GM12878 (cell line): ENCODE measurements around the gene CRYBA2. TPM values are rescaled to one million over a fixed set of nuclear protein-coding genes. Genes with fewer than 3 reads are reported as not detected.

Source experiments
- ATAC-seq: fragments of 200-7000 bp; cut with Tn5 transposase; 3 replicates; pipeline ENCODE4 v1.9.1; 2020; ENCODE audit warnings: mild to moderate bottlenecking, moderate library complexity
- BruUV-seq: library from RNA; stranded (reverse); fragments of 400-500 nt; replicated peaks from 2 replicates; lab custom pipeline; 2021; lab: Mats Ljungman, UMichigan
- CTCF ChIA-PET: fragments of 300-600 bp; sonication (Branson Sonifier 250); formaldehyde crosslinking; extraction: SDS; loops from one replicate; lab custom pipeline; 2021; ENCODE audit warnings: inconsistent platforms; lab: Yijun Ruan, JAX
- POLR2A ChIA-PET: fragments of 350-600 bp; formaldehyde crosslinking; extraction: SDS; loops from one replicate; lab custom pipeline; 2021; ENCODE audit warnings: inconsistent platforms; lab: Charles Lee
- RAD21 ChIA-PET: fragments of 300-600 bp; sonication (Branson Sonifier 250); formaldehyde crosslinking; loops from one replicate; lab custom pipeline; 2023; ENCODE audit warnings: antibody characterized with exemption; ENCODE audit not compliant: unreplicated experiment; lab: Charles Lee
- SMC1A ChIA-PET: fragments of 300-600 bp; sonication (Branson Sonifier 250); formaldehyde crosslinking; loops from one replicate; lab custom pipeline; 2023; ENCODE audit not compliant: unreplicated experiment, uncharacterized antibody; lab: Charles Lee
- DNase-seq: peaks from one replicate; pipeline ENCODE4 v3.0.0-alpha.2; 2011; ENCODE audit warnings: low read depth, low spot score
- FAIRE-seq: peaks from 3 replicates; lab custom pipeline; 2011; peaks lifted over from hg19 to GRCh38; lab: Jason Lieb, UNC
- H2AFZ ChIP-seq: 2 replicates; pipeline ENCODE4 v1.6.0; 2011; ENCODE audit warnings: low read depth, low read length, control low read depth; ENCODE audit not compliant: control insufficient read depth
- H3K27ac ChIP-seq: 2 replicates; pipeline ENCODE4 v1.5.1; 2011; ENCODE audit warnings: control low read depth; ENCODE audit not compliant: control insufficient read depth, insufficient read depth
- H3K27me3 ChIP-seq, 2 experiments: replicated peaks in 1 of 2; 2 replicates each; pipeline versions ENCODE4 v1.6.0 to v1.6.1; 2011; ENCODE audit warnings: low read length in 1 of 2; ENCODE audit not compliant: control insufficient read depth in 2 of 2, insufficient read depth in 2 of 2
- H3K36me3 ChIP-seq, 2 experiments: 2 replicates each; pipeline ENCODE4 v1.5.1; 2011; ENCODE audit warnings: low read length in 1 of 2; ENCODE audit not compliant: control insufficient read depth in 2 of 2, insufficient read depth in 2 of 2
- H3K4me1 ChIP-seq: 2 replicates; pipeline ENCODE4 v1.6.1; 2011; ENCODE audit warnings: mild to moderate bottlenecking, low read length, moderate library complexity, mixed read lengths; ENCODE audit not compliant: control insufficient read depth, insufficient read depth
- H3K4me2 ChIP-seq: 2 replicates; pipeline ENCODE4 v1.6.0; 2011; ENCODE audit warnings: control low read depth; ENCODE audit not compliant: control insufficient read depth, insufficient read depth
- H3K4me3 ChIP-seq: fragments of 200-600 bp; sonication (generic); 2 replicates; pipeline ENCODE4 v1.5.1; 2016
- H3K79me2 ChIP-seq: 2 replicates; pipeline ENCODE4 v1.6.0; 2011; ENCODE audit warnings: low read length; ENCODE audit not compliant: control insufficient read depth, insufficient read depth
- H3K9ac ChIP-seq: 2 replicates; pipeline ENCODE4 v1.8.0; 2011; ENCODE audit warnings: low read length, control low read depth, mixed read lengths; ENCODE audit not compliant: control insufficient read depth, insufficient read depth
- H3K9me3 ChIP-seq: replicated peaks from 3 replicates; pipeline ENCODE4 v1.5.1; 2011; ENCODE audit warnings: mild to moderate bottlenecking, low read length; ENCODE audit not compliant: control insufficient read depth, insufficient read depth
- H4K20me1 ChIP-seq: 2 replicates; pipeline ENCODE4 v1.6.0; 2011; ENCODE audit not compliant: control insufficient read depth, insufficient read depth
- BRCA1 ChIP-seq: IDR thresholded peaks from 2 replicates; pipeline ENCODE4 v1.6.1; 2011; ENCODE audit warnings: low read depth, low read length, improper control_type of control experiment
- CREM ChIP-seq: IDR thresholded peaks from 2 replicates; pipeline ENCODE4 v1.6.1; 2014; ENCODE audit warnings: antibody characterized with exemption, low read depth
- E4F1 ChIP-seq: fragments of 450-650 bp; IDR thresholded peaks from 2 replicates; pipeline ENCODE4 v1.6.1; 2018; ENCODE audit warnings: borderline replicate concordance, mild to moderate bottlenecking; ENCODE audit not compliant: partially characterized antibody
- EGR1 ChIP-seq, 2 experiments: IDR thresholded peaks; 1 replicate in 1 of 2; 2 replicates in 1 of 2; pipeline ENCODE4 v1.6.1; 2011 to 2012; ENCODE audit warnings: low read depth in 2 of 2, low read length in 2 of 2, borderline replicate concordance in 1 of 2, mild to moderate bottlenecking in 1 of 2, moderate library complexity in 1 of 2
- ELK1 ChIP-seq: IDR thresholded peaks from 2 replicates; pipeline ENCODE4 v1.6.1; 2012; ENCODE audit warnings: low read depth, low read length, improper control_type of control experiment
- GABPA ChIP-seq: IDR thresholded peaks from 2 replicates; pipeline ENCODE4 v1.6.1; 2014; ENCODE audit warnings: antibody characterized with exemption, low read depth, mild to moderate bottlenecking, inconsistent platforms
- HSF1 ChIP-seq: fragments of 150-350 bp; IDR thresholded peaks from 2 replicates; pipeline ENCODE4 v1.6.1; 2014; ENCODE audit warnings: mild to moderate bottlenecking, low read depth, low read length
- MEF2A ChIP-seq: IDR thresholded peaks from 2 replicates; pipeline ENCODE4 v1.6.1; 2011; ENCODE audit warnings: low read depth, mild to moderate bottlenecking, low read length, moderate library complexity; ENCODE audit not compliant: insufficient read depth
- MLLT1 ChIP-seq: fragments of 450-650 bp; IDR thresholded peaks from 2 replicates; pipeline ENCODE4 v1.6.1; 2016; ENCODE audit warnings: mild to moderate bottlenecking
- RUNX3 ChIP-seq: IDR thresholded peaks from 2 replicates; pipeline ENCODE4 v1.6.1; 2012; ENCODE audit warnings: low read length, inconsistent platforms
- SKIL ChIP-seq: fragments of 450-650 bp; IDR thresholded peaks from 2 replicates; pipeline ENCODE4 v1.6.1; 2017; ENCODE audit warnings: mild to moderate bottlenecking, low read depth, inconsistent platforms; ENCODE audit not compliant: poor library complexity, severe bottlenecking
- SREBF1 ChIP-seq: IDR thresholded peaks from 2 replicates; pipeline ENCODE4 v1.6.1; 2012; ENCODE audit warnings: mild to moderate bottlenecking, low read length
- SUZ12 ChIP-seq: fragments of 200-600 bp; sonication (generic); IDR thresholded peaks from one replicate; pipeline ENCODE4 v1.6.1; 2018; ENCODE audit warnings: antibody characterized with exemption, mild to moderate bottlenecking; ENCODE audit not compliant: unreplicated experiment
- WGBS: methylation state at CpG from one replicate; pipeline ENCODE4 v1.1.6; 2016; ENCODE audit warnings: low lambda C conversion rate; ENCODE audit not compliant: insufficient replicate concordance, insufficient coverage; ENCODE audit errors: missing lambda C conversion rate; 5-methylcytosine and 5-hydroxymethylcytosine counted together
- in situ Hi-C: fragments of 300-500 bp; cut with MboI; formaldehyde crosslinking; loops from 9 replicates; pipeline ENCODE4 v1.14.3; 2018; ENCODE audit warnings: mixed read lengths
- intact Hi-C: fragments of 100-400 bp; cut with micrococcal nuclease; formaldehyde crosslinking; loops from one replicate; pipeline ENCODE4 v1.14.2; 2022; ENCODE audit not compliant: unreplicated experiment
- polyA plus RNA-seq, 11 experiments: library from polyadenylated mRNA; depleted of rRNA in 4 of 11; unstranded in 6 of 11; stranded (reverse) in 5 of 11; fragments of >200 nt; fragmentation: Nextera tagmentation in 4 of 11; fragmentation: Illumina TruSeq in 1 of 11; extraction: Ambion mirVana in 4 of 11; extraction: Trizol in 1 of 11; gene quantifications; 1 replicate in 1 of 11; 2 replicates in 10 of 11; pipeline versions ENCODE4 v1.2.1 to v1.2.3, GENCODE V29; 2011 to 2016; ENCODE audit warnings: inconsistent platforms in 2 of 11, missing spikeins in 2 of 11, low read depth in 1 of 11
- total RNA-seq, 4 experiments: library from RNA; depleted of rRNA in 3 of 4; stranded (reverse); fragments of >200 nt in 3 of 4; fragmentation: Illumina TruSeq in 1 of 4; extraction: Trizol in 1 of 4; gene quantifications; 2 replicates each; pipeline versions ENCODE4 v1.2.1 to v1.2.3, GENCODE V29; 2013 to 2021

Gene CRYBA2
- total and polyA plus RNA-seq, 10 of the 15 experiments (the other 5 are each of a cell fraction or from before 2014, with no cell fraction given) = not detected

- ChIA-PET CTCF (interaction anchor here (0.5 to 2.0 kb wide), 5 partner anchors 9 to 183 kb away, joined by 3 to 12 read pairs (median 4); no protein-coding TSS in a partner anchor), SMC1A (interaction anchor here (1.3 kb wide), 1 partner anchor 153 kb away, joined by 3 read pairs; no protein-coding TSS in a partner anchor), RAD21 (interaction anchor here (0.6 to 1.0 kb wide), 4 partner anchors 28 to 126 kb away, joined by 3 read pairs; no protein-coding TSS in a partner anchor), POLR2A (no interaction called here)
- in situ Hi-C loops (no loop called here), intact Hi-C loops (loop anchor here (2.0 kb wide), 1 partner anchor 149 kb away; no protein-coding TSS in a partner anchor)
- H3K4me3 ChIP-seq = no peak overlapping the region; the same call in 1 of the 2 replicates
- H3K36me3 ChIP-seq = no peaks in the 10 kb centered on the region
- no peaks in the 10 kb centered on the region for H4K20me1 ChIP-seq
- 8% methylated on average over 52 of the region's 70 CpGs for WGBS
- H3K9me3 ChIP-seq = no peaks in the 10 kb centered on the region
- no peak for FAIRE-seq
- no peaks in the 10 kb centered on the region for H3K79me2 ChIP-seq
- peak; percentile 12 for ATAC-seq
- H2AFZ ChIP-seq = no peak overlapping the region
- no peak overlapping the region for H3K9ac ChIP-seq
- no peaks in the 10 kb centered on the region for H3K4me1 ChIP-seq
- BruUV-seq = no TSS peak
- H3K27me3 ChIP-seq = peaks cover 9 to 19% of the 10 kb centered on the region in 2 experiments
- no peak overlapping the region for H3K27ac ChIP-seq
- peak overlapping the region; percentile 33; the same call in 1 of the 2 replicates for H3K4me2 ChIP-seq
- no peak for DNase-seq
- TF ChIP-seq MEF2A (no peak), HSF1 (no peak), RUNX3 (no peak), SUZ12 (peak; percentile 81), BRCA1 (no peak), GABPA (no peak), CREM (no peak), SREBF1 (no peak), EGR1 (IDR thresholded peaks at IDR 0.05; ENCODE audit: borderline replicate concordance in 1 of 2, low read depth in 2 of 2, low read length in 2 of 2) (0 out of 3 replicates have a peak, but pooled peaks of 1 of the 2 experiments have one; percentile 18), SKIL (no peak), ELK1 (no peak), E4F1 (no peak), MLLT1 (no peak)
These were observed 8.6 kb upstream of the CRYBA2 start for GRCh38 chr2:219001577-219002394.
